Measurements from ENCODE around the gene MPZ. TPM values are rescaled to one million over a fixed set of nuclear protein-coding genes. Genes with fewer than 3 reads are reported as not detected.
"Not testable (repeated sequence)": the region's sequence is repeated elsewhere in the genome, so short reads cannot be mapped to it uniquely, and the experiment has no call there.

Gene MPZ
- polyA plus RNA-seq, 3 donors, result 0.16 to 9.4 TPM; not detected in 1

DNA sequence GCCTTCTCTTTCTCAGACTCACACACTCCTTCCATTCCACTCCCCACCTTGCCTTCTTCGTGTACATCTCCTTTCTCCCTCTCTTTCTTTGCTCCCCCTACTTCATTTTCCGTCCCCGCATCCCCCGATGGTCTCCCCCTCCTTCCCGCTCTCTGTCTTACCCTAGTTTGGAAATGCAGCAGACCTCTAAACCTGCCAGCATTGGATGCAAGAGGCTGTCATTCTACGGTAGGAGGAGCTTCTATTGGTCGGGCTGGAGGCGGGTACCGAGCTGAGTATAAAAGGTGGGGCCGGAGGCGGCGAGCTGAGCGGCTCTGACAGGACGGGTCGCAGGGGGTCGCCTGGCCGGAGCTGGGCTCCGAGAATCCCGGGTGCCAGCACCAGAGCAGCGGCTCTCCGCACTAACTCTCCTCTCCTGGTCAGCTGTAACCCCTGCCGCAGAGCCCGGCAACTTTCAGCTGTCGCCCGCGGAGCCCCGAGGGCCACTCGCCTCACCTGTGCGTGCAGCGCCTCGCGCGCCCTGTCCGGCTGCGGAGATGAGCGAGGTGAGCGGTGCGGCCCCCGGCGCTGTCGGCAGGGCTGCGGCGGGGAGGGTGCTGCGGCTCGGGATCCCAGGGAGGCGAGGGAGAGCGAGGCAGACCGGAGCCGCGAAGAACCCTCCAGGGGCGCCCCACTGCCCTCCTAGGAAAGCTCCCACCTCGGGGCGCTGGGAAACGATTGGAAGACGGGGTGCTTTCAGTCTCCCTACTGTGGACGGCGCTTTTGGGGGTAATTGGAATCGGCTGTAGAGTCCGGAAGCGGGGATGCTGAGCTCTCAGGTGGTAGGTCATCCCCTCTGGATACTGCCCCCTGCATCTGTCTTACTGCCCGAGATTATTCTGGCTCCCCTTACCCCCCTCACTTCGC, 51.1 kb downstream of the MPZ start, which contains the start of gene PCP4L1:
TSS of gene PCP4L1 (plus strand) at position 307 of the 906 bp plus-strand sequence. CDS start at position 537, 230 bp downstream.
- Histone ChIP-seq H3K9me3 (replicated peaks in 1 of 2; ENCODE audit: control insufficient read depth in 1 of 2, insufficient read depth in 1 of 2, low read length in 2 of 2) (peaks cover 23 to 46% of the 10 kb centered on the region in 2 donors), H3K9ac (ENCODE audit: insufficient read depth, low read length, poor library complexity, severe bottlenecking) (peak within 1 kb of the TSS; percentile 1), H2AFZ (ENCODE audit: insufficient read depth, low read depth, low read length, poor library complexity, severe bottlenecking) (peak within 1 kb of the TSS; percentile 57), H3K27me3 (ENCODE audit: control insufficient read depth in 2 of 2, insufficient read depth in 2 of 2, low read length in 2 of 2) (peaks cover 39 to 54% of the 10 kb centered on the region in 2 donors), H3K36me3 (replicated peaks in 1 of 2; ENCODE audit: control insufficient read depth in 1 of 2, insufficient read depth in 2 of 2, low read length in 2 of 2) (no peaks in the 10 kb centered on the region), H3K4me2 (replicated peaks; ENCODE audit: extremely low read depth, low read length, poor library complexity, severe bottlenecking) (peak within 1 kb of the TSS; percentile 57), H4K20me1 (ENCODE audit: insufficient read depth, low read length) (no peaks in the 10 kb centered on the region), H3K27ac (ENCODE audit: low read depth in 1 of 2, low read length in 2 of 2) (no peak within 1 kb of the TSS), H3K4me1 (ENCODE audit: control insufficient read depth in 1 of 2, insufficient read depth in 2 of 2, low read length in 2 of 2) (peaks cover 8 to 10% of the 10 kb centered on the region in 2 donors), H3K4me3 (replicated peaks in 1 of 3; ENCODE audit: low read depth in 2 of 3, low read length in 3 of 3) (peak within 1 kb of the TSS in 2 of 3 experiments; percentile 11 to 52), H3K79me2 (ENCODE audit: insufficient read depth, low read length) (no peaks in the 10 kb centered on the region)
- H3K27ac Mint-ChIP-seq, result peak within 1 kb of the TSS in 1 of 7 donors; percentile 25
- WGBS (ENCODE audit: insufficient coverage), result 3% methylated on average over 49 of the region's 62 CpGs
- peaks cover 12 to 14% of the 10 kb centered on the region in 2 donors for H3K36me3 Mint-ChIP-seq
- H3K27me3 Mint-ChIP-seq (ENCODE audit: low read depth in 3 of 3), result peaks cover 52 to 55% (median 52%) of the 10 kb centered on the region in 3 donors
- intact Hi-C loops (cut with micrococcal nuclease), result no loop called here
- peaks cover 20 to 32% (median 24%) of the 10 kb centered on the region in 7 donors for H3K9me3 Mint-ChIP-seq
- peaks cover 20% of the 10 kb centered on the region for H3K4me1 Mint-ChIP-seq
- TF ChIP-seq, protein P1, sequence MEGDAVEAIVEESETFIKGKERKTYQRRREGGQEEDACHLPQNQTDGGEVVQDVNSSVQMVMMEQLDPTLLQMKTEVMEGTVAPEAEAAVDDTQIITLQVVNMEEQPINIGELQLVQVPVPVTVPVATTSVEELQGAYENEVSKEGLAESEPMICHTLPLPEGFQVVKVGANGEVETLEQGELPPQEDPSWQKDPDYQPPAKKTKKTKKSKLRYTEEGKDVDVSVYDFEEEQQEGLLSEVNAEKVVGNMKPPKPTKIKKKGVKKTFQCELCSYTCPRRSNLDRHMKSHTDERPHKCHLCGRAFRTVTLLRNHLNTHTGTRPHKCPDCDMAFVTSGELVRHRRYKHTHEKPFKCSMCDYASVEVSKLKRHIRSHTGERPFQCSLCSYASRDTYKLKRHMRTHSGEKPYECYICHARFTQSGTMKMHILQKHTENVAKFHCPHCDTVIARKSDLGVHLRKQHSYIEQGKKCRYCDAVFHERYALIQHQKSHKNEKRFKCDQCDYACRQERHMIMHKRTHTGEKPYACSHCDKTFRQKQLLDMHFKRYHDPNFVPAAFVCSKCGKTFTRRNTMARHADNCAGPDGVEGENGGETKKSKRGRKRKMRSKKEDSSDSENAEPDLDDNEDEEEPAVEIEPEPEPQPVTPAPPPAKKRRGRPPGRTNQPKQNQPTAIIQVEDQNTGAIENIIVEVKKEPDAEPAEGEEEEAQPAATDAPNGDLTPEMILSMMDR (IDR thresholded peaks at IDR 0.05), result no peak
- peak within 1 kb of the TSS; percentile 68 to 82 for H3K4me3 Mint-ChIP-seq
- DNase-seq, result no peak

DNA sequence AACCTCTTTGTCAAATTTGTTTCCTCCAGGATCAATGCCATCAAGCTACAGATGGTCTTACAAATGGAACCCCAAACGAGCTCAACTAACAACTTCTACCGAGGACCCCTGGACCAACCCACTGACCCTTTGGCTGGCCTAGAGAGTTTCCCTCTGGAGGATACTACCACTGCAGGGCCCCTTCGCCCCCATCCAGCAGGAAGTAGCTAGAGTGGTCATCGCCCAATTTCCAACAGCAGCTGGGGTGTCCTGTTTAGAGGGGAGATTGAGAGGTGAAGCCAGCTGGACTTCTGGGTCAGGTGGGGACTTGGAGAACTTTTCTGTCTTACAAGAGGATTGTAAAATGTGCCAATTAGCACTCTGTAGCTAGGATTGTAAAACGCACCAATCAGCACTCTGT, 52.7 kb downstream of the MPZ start:
- H3K27ac ChIP-seq (ENCODE audit: low read depth in 1 of 2, low read length in 2 of 2); H4K20me1 ChIP-seq (ENCODE audit: insufficient read depth, low read length); H3K9ac ChIP-seq (ENCODE audit: insufficient read depth, low read length, poor library complexity, severe bottlenecking); H2AFZ ChIP-seq (ENCODE audit: insufficient read depth, low read depth, low read length, poor library complexity, severe bottlenecking); H3K36me3 ChIP-seq (replicated peaks in 1 of 2; ENCODE audit: control insufficient read depth in 1 of 2, insufficient read depth in 2 of 2, low read length in 2 of 2); H3K27ac Mint-ChIP-seq; H3K79me2 ChIP-seq (ENCODE audit: insufficient read depth, low read length); DNase-seq; H3K4me1 ChIP-seq (ENCODE audit: control insufficient read depth in 1 of 2, insufficient read depth in 2 of 2, low read length in 2 of 2); H3K4me2 ChIP-seq (replicated peaks; ENCODE audit: extremely low read depth, low read length, poor library complexity, severe bottlenecking); intact Hi-C loops (cut with micrococcal nuclease); H3K4me3 ChIP-seq (replicated peaks in 1 of 3; ENCODE audit: low read depth in 2 of 3, low read length in 3 of 3): not testable (repeated sequence)
- peaks cover 23 to 46% of the 10 kb centered on the region in 2 donors for H3K9me3 ChIP-seq (replicated peaks in 1 of 2; ENCODE audit: control insufficient read depth in 1 of 2, insufficient read depth in 1 of 2, low read length in 2 of 2)
- Mint-ChIP-seq H3K9me3 (peaks cover 20 to 32% (median 24%) of the 10 kb centered on the region in 7 donors), H3K36me3 (peaks cover 12 to 14% of the 10 kb centered on the region in 2 donors), H3K4me1 (peaks cover 20% of the 10 kb centered on the region), H3K27me3 (ENCODE audit: low read depth in 3 of 3) (peaks cover 50 to 55% (median 52%) of the 10 kb centered on the region in 3 donors), H3K4me3 (peak overlapping the region in 1 of 2 donors; percentile 82)
- 100% methylated on average over 1 of the region's 5 CpGs for WGBS (ENCODE audit: insufficient coverage)
- H3K27me3 ChIP-seq (ENCODE audit: control insufficient read depth in 2 of 2, insufficient read depth in 2 of 2, low read length in 2 of 2), result peaks cover 39 to 54% of the 10 kb centered on the region in 2 donors

DNA sequence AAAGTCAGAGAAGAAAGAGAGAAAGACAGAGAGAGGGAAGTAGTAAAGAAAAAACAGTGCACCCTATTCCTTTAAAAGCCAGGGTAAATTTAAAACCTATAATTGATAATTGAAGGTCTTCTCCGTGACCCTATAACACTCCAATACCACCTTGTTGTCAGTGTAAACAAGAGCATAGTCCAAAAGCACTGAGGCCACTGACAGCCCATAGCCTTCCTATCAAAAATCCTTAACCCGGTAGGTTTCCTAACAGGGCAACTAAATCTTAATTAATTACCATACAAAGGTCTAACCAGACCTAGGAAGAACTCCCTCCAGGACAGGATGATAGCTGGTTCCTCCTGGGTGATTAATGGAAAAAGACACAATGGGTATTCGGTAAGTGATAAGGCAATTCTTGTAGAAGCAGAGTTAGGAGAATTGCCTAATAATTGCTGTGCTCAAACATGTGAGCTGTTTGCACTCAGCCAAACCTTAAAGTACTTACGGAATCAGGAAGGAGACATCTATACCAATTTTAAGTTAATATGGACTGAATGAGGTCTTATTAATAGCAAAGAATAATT, 53.7 kb downstream of the MPZ start:
- H3K4me1 Mint-ChIP-seq, result peaks cover 19% of the 10 kb centered on the region

More for the DNA sequence above, 53.7 kb downstream of the MPZ start:
- H4K20me1 ChIP-seq (ENCODE audit: insufficient read depth, low read length); H3K27ac ChIP-seq (ENCODE audit: low read depth in 1 of 2, low read length in 2 of 2); intact Hi-C loops (cut with micrococcal nuclease); H3K4me1 ChIP-seq (ENCODE audit: control insufficient read depth in 1 of 2, insufficient read depth in 2 of 2, low read length in 2 of 2); H3K36me3 ChIP-seq (replicated peaks in 1 of 2; ENCODE audit: control insufficient read depth in 1 of 2, insufficient read depth in 2 of 2, low read length in 2 of 2); DNase-seq; H2AFZ ChIP-seq (ENCODE audit: insufficient read depth, low read depth, low read length, poor library complexity, severe bottlenecking); H3K4me2 ChIP-seq (replicated peaks; ENCODE audit: extremely low read depth, low read length, poor library complexity, severe bottlenecking); H3K4me3 ChIP-seq (replicated peaks in 1 of 3; ENCODE audit: low read depth in 2 of 3, low read length in 3 of 3); H3K79me2 ChIP-seq (ENCODE audit: insufficient read depth, low read length); H3K4me3 Mint-ChIP-seq; H3K9ac ChIP-seq (ENCODE audit: insufficient read depth, low read length, poor library complexity, severe bottlenecking): not testable (repeated sequence)
- H3K27me3 Mint-ChIP-seq (ENCODE audit: low read depth in 3 of 3), result peaks cover 42 to 47% (median 43%) of the 10 kb centered on the region in 3 donors
- peaks cover 34 to 44% of the 10 kb centered on the region in 2 donors for H3K27me3 ChIP-seq (ENCODE audit: control insufficient read depth in 2 of 2, insufficient read depth in 2 of 2, low read length in 2 of 2)
- H3K9me3 ChIP-seq (replicated peaks in 1 of 2; ENCODE audit: control insufficient read depth in 1 of 2, insufficient read depth in 1 of 2, low read length in 2 of 2), result peaks cover 23 to 46% of the 10 kb centered on the region in 2 donors
- H3K27ac Mint-ChIP-seq, result peak overlapping the region in 1 of 7 donors; percentile 61
- peaks cover 12 to 14% of the 10 kb centered on the region in 2 donors for H3K36me3 Mint-ChIP-seq
- H3K9me3 Mint-ChIP-seq, result peaks cover 20 to 33% (median 24%) of the 10 kb centered on the region in 7 donors
- no CpG with 5 or more reads among the region's 4 CpGs for WGBS (ENCODE audit: insufficient coverage)

Data from CD14-positive monocyte (primary cell).